GM12878 (cell line): ENCODE data around the gene FRMD8. TPM values are rescaled to one million over a fixed set of nuclear protein-coding genes. Genes with fewer than 3 reads are reported as not detected.

Experiments used
- ATAC-seq: fragments of 200-7000 bp; cut with Tn5 transposase; 3 replicates; pipeline ENCODE4 v1.9.1; 2020; ENCODE audit warnings: mild to moderate bottlenecking, moderate library complexity
- BruUV-seq: library from RNA; stranded (reverse); fragments of 400-500 nt; replicated peaks from 2 replicates; lab custom pipeline; 2021; lab: Mats Ljungman, UMichigan
- CTCF ChIA-PET: fragments of 300-600 bp; sonication (Branson Sonifier 250); formaldehyde crosslinking; extraction: SDS; loops from one replicate; lab custom pipeline; 2021; ENCODE audit warnings: inconsistent platforms; lab: Yijun Ruan, JAX
- POLR2A ChIA-PET: fragments of 350-600 bp; formaldehyde crosslinking; extraction: SDS; loops from one replicate; lab custom pipeline; 2021; ENCODE audit warnings: inconsistent platforms; lab: Charles Lee
- RAD21 ChIA-PET: fragments of 300-600 bp; sonication (Branson Sonifier 250); formaldehyde crosslinking; loops from one replicate; lab custom pipeline; 2023; ENCODE audit warnings: antibody characterized with exemption; ENCODE audit not compliant: unreplicated experiment; lab: Charles Lee
- SMC1A ChIA-PET: fragments of 300-600 bp; sonication (Branson Sonifier 250); formaldehyde crosslinking; loops from one replicate; lab custom pipeline; 2023; ENCODE audit not compliant: unreplicated experiment, uncharacterized antibody; lab: Charles Lee
- DNase-seq: peaks from one replicate; pipeline ENCODE4 v3.0.0-alpha.2; 2011; ENCODE audit warnings: low read depth, low spot score
- FAIRE-seq: peaks from 3 replicates; lab custom pipeline; 2011; peaks lifted over from hg19 to GRCh38; lab: Jason Lieb, UNC
- H2AFZ ChIP-seq: 2 replicates; pipeline ENCODE4 v1.6.0; 2011; ENCODE audit warnings: low read depth, low read length, control low read depth; ENCODE audit not compliant: control insufficient read depth
- H3K27ac ChIP-seq: 2 replicates; pipeline ENCODE4 v1.5.1; 2011; ENCODE audit warnings: control low read depth; ENCODE audit not compliant: control insufficient read depth, insufficient read depth
- H3K27me3 ChIP-seq, 2 experiments: replicated peaks in 1 of 2; 2 replicates each; pipeline versions ENCODE4 v1.6.0 to v1.6.1; 2011; ENCODE audit warnings: low read length in 1 of 2; ENCODE audit not compliant: control insufficient read depth in 2 of 2, insufficient read depth in 2 of 2
- H3K36me3 ChIP-seq, 2 experiments: 2 replicates each; pipeline ENCODE4 v1.5.1; 2011; ENCODE audit warnings: low read length in 1 of 2; ENCODE audit not compliant: control insufficient read depth in 2 of 2, insufficient read depth in 2 of 2
- H3K4me1 ChIP-seq: 2 replicates; pipeline ENCODE4 v1.6.1; 2011; ENCODE audit warnings: mild to moderate bottlenecking, low read length, moderate library complexity, mixed read lengths; ENCODE audit not compliant: control insufficient read depth, insufficient read depth
- H3K4me2 ChIP-seq: 2 replicates; pipeline ENCODE4 v1.6.0; 2011; ENCODE audit warnings: control low read depth; ENCODE audit not compliant: control insufficient read depth, insufficient read depth
- H3K4me3 ChIP-seq: fragments of 200-600 bp; sonication (generic); 2 replicates; pipeline ENCODE4 v1.5.1; 2016
- H3K79me2 ChIP-seq: 2 replicates; pipeline ENCODE4 v1.6.0; 2011; ENCODE audit warnings: low read length; ENCODE audit not compliant: control insufficient read depth, insufficient read depth
- H3K9ac ChIP-seq: 2 replicates; pipeline ENCODE4 v1.8.0; 2011; ENCODE audit warnings: low read length, control low read depth, mixed read lengths; ENCODE audit not compliant: control insufficient read depth, insufficient read depth
- H3K9me3 ChIP-seq: replicated peaks from 3 replicates; pipeline ENCODE4 v1.5.1; 2011; ENCODE audit warnings: mild to moderate bottlenecking, low read length; ENCODE audit not compliant: control insufficient read depth, insufficient read depth
- H4K20me1 ChIP-seq: 2 replicates; pipeline ENCODE4 v1.6.0; 2011; ENCODE audit not compliant: control insufficient read depth, insufficient read depth
- GATAD2B ChIP-seq: fragments of 450-650 bp; conservative IDR thresholded peaks from 2 replicates; pipeline ENCODE4 v1.6.1; 2017; ENCODE audit warnings: low read depth, mild to moderate bottlenecking, moderate library complexity
- HDAC6 ChIP-seq: fragments of 200-600 bp; sonication (generic); IDR thresholded peaks from one replicate; pipeline ENCODE4 v1.8.0; 2017; ENCODE audit warnings: antibody characterized with exemption; ENCODE audit not compliant: unreplicated experiment
- IRF4 ChIP-seq: IDR thresholded peaks from 2 replicates; pipeline ENCODE4 v1.6.1; 2011; ENCODE audit warnings: low read depth, low read length
- JUND ChIP-seq: IDR thresholded peaks from 2 replicates; pipeline ENCODE4 v1.6.1; 2012; ENCODE audit warnings: low read depth, mild to moderate bottlenecking, low read length, improper control_type of control experiment, moderate library complexity
- MEF2B ChIP-seq: fragments of 450-650 bp; IDR thresholded peaks from 2 replicates; pipeline ENCODE4 v1.6.1; 2018; ENCODE audit warnings: mild to moderate bottlenecking, moderate library complexity; ENCODE audit not compliant: partially characterized antibody, poor library complexity, severe bottlenecking
- NFIC ChIP-seq: IDR thresholded peaks from 2 replicates; pipeline ENCODE4 v1.6.1; 2012; ENCODE audit warnings: low read depth, mild to moderate bottlenecking, inconsistent platforms, low read length, moderate library complexity
- NFYA ChIP-seq: IDR thresholded peaks from 2 replicates; pipeline ENCODE4 v1.6.1; 2011; ENCODE audit warnings: low read depth, mild to moderate bottlenecking, low read length, improper control_type of control experiment, borderline replicate concordance
- POLR2A ChIP-seq: IDR thresholded peaks from 2 replicates; pipeline ENCODE4 v1.6.1; 2011; ENCODE audit warnings: low read depth, mild to moderate bottlenecking, low read length
- RFX5 ChIP-seq: IDR thresholded peaks from 2 replicates; pipeline ENCODE4 v1.6.1; 2011; ENCODE audit warnings: low read depth, low read length, improper control_type of control experiment
- WGBS: methylation state at CpG from one replicate; pipeline ENCODE4 v1.1.6; 2016; ENCODE audit warnings: low lambda C conversion rate; ENCODE audit not compliant: insufficient replicate concordance, insufficient coverage; ENCODE audit errors: missing lambda C conversion rate; 5-methylcytosine and 5-hydroxymethylcytosine counted together
- in situ Hi-C: fragments of 300-500 bp; cut with MboI; formaldehyde crosslinking; loops from 9 replicates; pipeline ENCODE4 v1.14.3; 2018; ENCODE audit warnings: mixed read lengths
- intact Hi-C: fragments of 100-400 bp; cut with micrococcal nuclease; formaldehyde crosslinking; loops from one replicate; pipeline ENCODE4 v1.14.2; 2022; ENCODE audit not compliant: unreplicated experiment
- polyA plus RNA-seq, 11 experiments: library from polyadenylated mRNA; depleted of rRNA in 4 of 11; unstranded in 6 of 11; stranded (reverse) in 5 of 11; fragments of >200 nt; fragmentation: Nextera tagmentation in 4 of 11; fragmentation: Illumina TruSeq in 1 of 11; extraction: Ambion mirVana in 4 of 11; extraction: Trizol in 1 of 11; gene quantifications; 1 replicate in 1 of 11; 2 replicates in 10 of 11; pipeline versions ENCODE4 v1.2.1 to v1.2.3, GENCODE V29; 2011 to 2016; ENCODE audit warnings: inconsistent platforms in 2 of 11, missing spikeins in 2 of 11, low read depth in 1 of 11
- total RNA-seq, 4 experiments: library from RNA; depleted of rRNA in 3 of 4; stranded (reverse); fragments of >200 nt in 3 of 4; fragmentation: Illumina TruSeq in 1 of 4; extraction: Trizol in 1 of 4; gene quantifications; 2 replicates each; pipeline versions ENCODE4 v1.2.1 to v1.2.3, GENCODE V29; 2013 to 2021
- TF ChIP-seq, protein P1 (sequence below): fragments of 450-650 bp; IDR thresholded peaks from 2 replicates; pipeline ENCODE4 v1.6.1; 2018; ENCODE audit warnings: mild to moderate bottlenecking, low read depth, moderate library complexity; ENCODE audit not compliant: partially characterized antibody

The FRMD8 gene
- total and polyA plus RNA-seq, 10 of the 15 experiments (the other 5 are each of a cell fraction or from before 2014, with no cell fraction given): 8.3 to 69.4 (median 28.0) TPM

DNA sequence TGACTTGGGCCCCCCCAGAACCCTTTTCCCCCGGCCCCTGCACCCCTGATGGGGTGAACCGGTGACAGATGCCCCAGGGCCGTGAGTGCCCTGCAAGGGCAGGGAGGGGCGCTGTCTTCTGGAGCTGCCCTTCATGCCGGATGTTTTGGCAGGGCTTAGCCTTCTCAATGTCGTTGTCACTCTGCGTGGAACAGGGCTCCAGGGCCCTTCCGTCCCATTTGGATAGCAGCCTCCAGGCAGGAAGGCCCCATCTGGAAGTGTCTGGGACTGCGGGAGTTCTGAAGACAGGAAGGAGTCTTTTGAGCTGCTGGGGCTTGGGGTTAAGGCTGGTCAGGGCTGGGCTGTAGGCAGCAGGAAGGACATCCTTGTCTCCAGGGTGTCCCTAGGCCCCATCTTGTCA is 4.6 kb downstream of the FRMD8 start:
- in situ Hi-C loops: no loop called here
- peaks cover 51% of the 10 kb centered on the region for H3K79me2 ChIP-seq
- SMC1A ChIA-PET: interaction anchor here (1.4 kb wide), 1 partner anchor 20 kb away, joined by 4 read pairs; no protein-coding TSS in a partner anchor

DNA sequence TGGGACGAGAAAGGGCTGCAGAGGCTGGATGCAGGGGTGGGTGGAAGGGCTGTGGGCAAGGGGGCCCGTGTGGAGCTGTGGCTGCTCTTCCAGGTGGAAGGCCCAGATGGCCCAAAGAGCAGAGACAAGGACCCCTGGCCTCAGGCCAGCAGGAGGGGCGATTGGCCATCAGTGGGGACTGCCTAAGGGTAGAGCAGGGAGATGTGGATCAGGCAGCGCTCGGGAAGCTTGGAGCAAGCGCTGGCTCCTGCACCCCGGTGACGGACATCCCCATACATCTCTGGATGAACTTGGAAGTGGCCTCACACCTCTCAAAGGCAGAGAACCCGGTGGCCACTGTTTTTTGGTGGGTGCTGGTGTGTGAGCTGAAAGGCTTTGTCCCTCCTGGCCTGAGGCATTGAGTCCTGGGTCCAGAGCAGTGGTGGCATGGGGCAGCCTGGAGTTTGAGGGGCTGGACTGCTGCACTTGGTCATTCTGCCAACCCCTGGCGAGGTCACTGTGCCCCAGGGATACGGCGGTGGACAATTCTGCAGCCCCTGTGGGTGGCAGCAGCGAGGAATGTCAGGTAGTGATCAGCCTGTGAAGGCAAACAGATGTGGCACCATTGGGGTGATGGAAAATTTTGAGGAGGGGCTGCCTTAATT is 5.9 kb downstream of the FRMD8 start:
- Histone ChIP-seq H3K4me2 (no peak overlapping the region), H3K4me1 (peaks cover 28% of the 10 kb centered on the region), H3K9me3 (no peaks in the 10 kb centered on the region), H3K9ac (no peak overlapping the region), H3K27me3 (no peaks in the 10 kb centered on the region), H3K27ac (no peak overlapping the region; the same call in 1 of the 2 replicates), H3K36me3 (peaks cover 6 to 26% of the 10 kb centered on the region in 2 experiments), H3K4me3 (no peak overlapping the region), H3K79me2 (peaks cover 39% of the 10 kb centered on the region), H4K20me1 (no peaks in the 10 kb centered on the region; the same call in 1 of the 2 replicates), H2AFZ (no peak overlapping the region)
- SMC1A ChIA-PET: no interaction called here
- RAD21 ChIA-PET: interaction anchor here (2.0 kb wide), 1 partner anchor 24 kb away, joined by 8 read pairs; no protein-coding TSS in a partner anchor
- CTCF ChIA-PET: interaction anchor here (1.1 to 2.2 kb wide), 4 partner anchors 9 to 25 kb away, joined by 3 to 5 read pairs (median 4); no protein-coding TSS in a partner anchor
- BruUV-seq: no TSS peak
- in situ Hi-C loops: no loop called here
- intact Hi-C loops: no loop called here
- FAIRE-seq (no peak), DNase-seq (no peak), ATAC-seq (no peak)
- 85% methylated on average over 13 of the region's 13 CpGs for WGBS
- POLR2A ChIA-PET: interaction anchor here (1.3 kb wide), 2 partner anchors 11 to 14 kb away, joined by 3 to 5 read pairs; no protein-coding TSS in a partner anchor
- TF ChIP-seq, protein P1, sequence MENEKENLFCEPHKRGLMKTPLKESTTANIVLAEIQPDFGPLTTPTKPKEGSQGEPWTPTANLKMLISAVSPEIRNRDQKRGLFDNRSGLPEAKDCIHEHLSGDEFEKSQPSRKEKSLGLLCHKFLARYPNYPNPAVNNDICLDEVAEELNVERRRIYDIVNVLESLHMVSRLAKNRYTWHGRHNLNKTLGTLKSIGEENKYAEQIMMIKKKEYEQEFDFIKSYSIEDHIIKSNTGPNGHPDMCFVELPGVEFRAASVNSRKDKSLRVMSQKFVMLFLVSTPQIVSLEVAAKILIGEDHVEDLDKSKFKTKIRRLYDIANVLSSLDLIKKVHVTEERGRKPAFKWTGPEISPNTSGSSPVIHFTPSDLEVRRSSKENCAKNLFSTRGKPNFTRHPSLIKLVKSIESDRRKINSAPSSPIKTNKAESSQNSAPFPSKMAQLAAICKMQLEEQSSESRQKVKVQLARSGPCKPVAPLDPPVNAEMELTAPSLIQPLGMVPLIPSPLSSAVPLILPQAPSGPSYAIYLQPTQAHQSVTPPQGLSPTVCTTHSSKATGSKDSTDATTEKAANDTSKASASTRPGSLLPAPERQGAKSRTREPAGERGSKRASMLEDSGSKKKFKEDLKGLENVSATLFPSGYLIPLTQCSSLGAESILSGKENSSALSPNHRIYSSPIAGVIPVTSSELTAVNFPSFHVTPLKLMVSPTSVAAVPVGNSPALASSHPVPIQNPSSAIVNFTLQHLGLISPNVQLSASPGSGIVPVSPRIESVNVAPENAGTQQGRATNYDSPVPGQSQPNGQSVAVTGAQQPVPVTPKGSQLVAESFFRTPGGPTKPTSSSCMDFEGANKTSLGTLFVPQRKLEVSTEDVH: no peak
- no peak for TF ChIP-seq GATAD2B
- no peak for TF ChIP-seq IRF4
- TF ChIP-seq NFIC: no peak
- TF ChIP-seq JUND: no peak
- no peak for TF ChIP-seq RFX5
- no peak for TF ChIP-seq HDAC6
- TF ChIP-seq MEF2B: no peak
- TF ChIP-seq NFYA: no peak

More for the DNA sequence above, 4.6 kb downstream of the FRMD8 start:
- BruUV-seq: no TSS peak
- intact Hi-C loops: no loop called here
- no peak for DNase-seq
- Histone ChIP-seq H3K36me3 (peaks cover 5 to 18% of the 10 kb centered on the region in 2 experiments), H2AFZ (no peak overlapping the region), H3K4me2 (peak overlapping the region; percentile 45), H3K27me3 (no peaks in the 10 kb centered on the region), H4K20me1 (no peaks in the 10 kb centered on the region; the same call in 1 of the 2 replicates), H3K9ac (no peak overlapping the region; the same call in 1 of the 2 replicates), H3K9me3 (no peaks in the 10 kb centered on the region)
- WGBS: 91% methylated on average over 9 of the region's 9 CpGs
- no peak for FAIRE-seq
- no peak for TF ChIP-seq POLR2A
- TF ChIP-seq, all 136 proteins: peak for 0
- Histone ChIP-seq H3K4me3 (peak overlapping the region; percentile 50; the same call in 1 of the 2 replicates), H3K27ac (peak overlapping the region; percentile 30; the same call in 1 of the 2 replicates), H3K4me1 (peaks cover 31% of the 10 kb centered on the region)
- ChIA-PET CTCF (interaction anchor here (0.6 to 6.0 kb wide), 10 partner anchors 8 to 397 kb away, joined by 3 to 34 read pairs (median 3); no protein-coding TSS in a partner anchor), RAD21 (interaction anchor here (2.0 kb wide), 1 partner anchor 25 kb away, joined by 8 read pairs; no protein-coding TSS in a partner anchor), POLR2A (interaction anchor here (0.5 to 1.6 kb wide), 6 partner anchors 10 to 156 kb away, joined by 3 to 5 read pairs (median 3); no protein-coding TSS in a partner anchor)
- no peak for ATAC-seq
